Mucosa of descending colon (tissue), 3 donors: ENCODE results near the gene SDK1. TPM values are rescaled to one million over a fixed set of nuclear protein-coding genes. Genes with fewer than 3 reads are reported as not detected.

Experiments
- ATAC-seq: fragments of 200-7000 bp; cut with Tn5 transposase; one replicate; pipeline ENCODE4 v1.9.1; 2020; ENCODE audit warnings: mild to moderate bottlenecking, moderate library complexity
- DNase-seq, 3 donors: peaks; one replicate each; pipeline ENCODE4 v3.0.0-alpha.2; 2020
- H3K36me3 ChIP-seq: fragments of 200-600 bp; one replicate; pipeline ENCODE4 v1.8.0; 2021; ENCODE audit warnings: low read depth, mild to moderate bottlenecking
- H3K4me1 ChIP-seq: fragments of 200-600 bp; one replicate; pipeline ENCODE4 v1.8.0; 2021; ENCODE audit warnings: low read depth, mild to moderate bottlenecking
- H3K4me3 ChIP-seq: fragments of 200-600 bp; one replicate; pipeline ENCODE4 v1.8.0; 2021; ENCODE audit warnings: mild to moderate bottlenecking
- H3K9me3 ChIP-seq: fragments of 200-600 bp; one replicate; pipeline ENCODE4 v1.8.0; 2021; ENCODE audit warnings: mild to moderate bottlenecking
- intact Hi-C, 2 donors: fragments of 100-400 bp; cut with DNase I in 1 of 2; cut with micrococcal nuclease in 1 of 2; formaldehyde crosslinking; loops; one replicate each; pipeline versions ENCODE4 v1.11.0 to v1.11.1; 2022; cut with DNase I, micrococcal nuclease
- total RNA-seq, 3 donors: library from RNA; stranded (reverse); fragmentation: NEBNext Ultra II Directional in 2 of 3; extraction: Animal tissue kit (Norgen Biotek cat#: 25700) in 2 of 3; gene quantifications; one replicate each; pipeline versions ENCODE4 v1.2.1 to v1.2.4, GENCODE V29; 2021 to 2023
- TF ChIP-seq, protein P1 (sequence below): fragments of 200-600 bp; IDR thresholded peaks from one replicate; pipeline ENCODE4 v1.8.0; 2022; ENCODE audit warnings: antibody characterized with exemption, mild to moderate bottlenecking
- donor health status: DM: no; HTN: no; CAD: no; lungs with moderate emphysema.
- donor health status: DM: no; HTN: no; CAD: no.
- donor health status: DM: no; HTN: yes; CAD: no.

Gene SDK1
- total RNA-seq, 3 donors from 2014 or later = 2.7 to 20.2 (median 4.2) TPM

DNA sequence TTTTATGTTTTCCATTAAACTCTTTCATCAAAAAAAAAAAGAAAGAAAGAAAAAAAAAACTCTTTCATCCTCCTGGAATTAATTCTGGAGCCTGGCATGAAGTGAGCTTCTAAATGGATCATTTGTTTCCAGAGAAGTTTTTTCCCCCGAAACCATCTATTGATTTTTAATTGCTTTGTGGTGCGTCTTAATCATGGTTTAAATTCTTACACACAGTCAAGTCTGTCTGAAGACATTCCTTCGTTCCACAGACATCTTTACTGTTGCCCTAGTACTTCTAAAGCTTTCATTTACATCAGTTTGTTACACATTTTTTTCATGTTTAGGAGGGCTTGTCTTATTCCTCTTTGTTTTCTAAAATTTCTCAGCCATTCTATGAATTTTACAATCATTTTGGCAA lies 887.6 kb downstream of the SDK1 start:
- DNase-seq = no peak
- Histone ChIP-seq H3K4me1 (no peaks in the 10 kb centered on the region), H3K36me3 (no peaks in the 10 kb centered on the region), H3K4me3 (no peak overlapping the region), H3K9me3 (no peaks in the 10 kb centered on the region)
- TF ChIP-seq, protein P1, sequence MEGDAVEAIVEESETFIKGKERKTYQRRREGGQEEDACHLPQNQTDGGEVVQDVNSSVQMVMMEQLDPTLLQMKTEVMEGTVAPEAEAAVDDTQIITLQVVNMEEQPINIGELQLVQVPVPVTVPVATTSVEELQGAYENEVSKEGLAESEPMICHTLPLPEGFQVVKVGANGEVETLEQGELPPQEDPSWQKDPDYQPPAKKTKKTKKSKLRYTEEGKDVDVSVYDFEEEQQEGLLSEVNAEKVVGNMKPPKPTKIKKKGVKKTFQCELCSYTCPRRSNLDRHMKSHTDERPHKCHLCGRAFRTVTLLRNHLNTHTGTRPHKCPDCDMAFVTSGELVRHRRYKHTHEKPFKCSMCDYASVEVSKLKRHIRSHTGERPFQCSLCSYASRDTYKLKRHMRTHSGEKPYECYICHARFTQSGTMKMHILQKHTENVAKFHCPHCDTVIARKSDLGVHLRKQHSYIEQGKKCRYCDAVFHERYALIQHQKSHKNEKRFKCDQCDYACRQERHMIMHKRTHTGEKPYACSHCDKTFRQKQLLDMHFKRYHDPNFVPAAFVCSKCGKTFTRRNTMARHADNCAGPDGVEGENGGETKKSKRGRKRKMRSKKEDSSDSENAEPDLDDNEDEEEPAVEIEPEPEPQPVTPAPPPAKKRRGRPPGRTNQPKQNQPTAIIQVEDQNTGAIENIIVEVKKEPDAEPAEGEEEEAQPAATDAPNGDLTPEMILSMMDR = no peak
- intact Hi-C loops = no loop called here
- ATAC-seq = no peak

DNA sequence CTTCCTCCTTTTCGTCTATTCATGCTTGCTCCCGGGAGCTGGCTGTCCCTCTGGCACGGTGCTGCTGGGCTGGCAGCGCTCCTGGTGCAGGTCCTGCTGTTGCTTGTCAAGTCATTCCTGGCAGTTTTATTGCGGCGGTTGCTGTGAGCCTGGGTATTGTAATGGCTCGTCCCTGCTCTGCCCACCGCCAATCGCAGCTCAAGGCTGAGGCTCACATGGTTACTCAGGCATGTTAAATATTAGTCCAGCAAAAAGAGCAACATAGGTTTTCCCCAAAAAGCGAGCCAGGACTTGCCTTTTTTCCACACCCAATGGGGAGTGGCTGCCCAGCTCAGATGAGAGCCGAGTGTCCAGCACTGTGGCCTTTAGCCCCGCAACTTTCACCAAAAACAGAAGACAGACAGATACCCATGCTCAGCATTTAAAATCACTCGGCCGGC lies 888.1 kb downstream of the SDK1 start:
- peak; percentile 87 for ATAC-seq
- peak; percentile 71 to 82 (median 79) for DNase-seq
- intact Hi-C loops = no loop called here
- Histone ChIP-seq H3K4me1 (no peaks in the 10 kb centered on the region), H3K36me3 (no peaks in the 10 kb centered on the region), H3K9me3 (no peaks in the 10 kb centered on the region), H3K4me3 (no peak overlapping the region)
- TF ChIP-seq, protein P1 = no peak

DNA sequence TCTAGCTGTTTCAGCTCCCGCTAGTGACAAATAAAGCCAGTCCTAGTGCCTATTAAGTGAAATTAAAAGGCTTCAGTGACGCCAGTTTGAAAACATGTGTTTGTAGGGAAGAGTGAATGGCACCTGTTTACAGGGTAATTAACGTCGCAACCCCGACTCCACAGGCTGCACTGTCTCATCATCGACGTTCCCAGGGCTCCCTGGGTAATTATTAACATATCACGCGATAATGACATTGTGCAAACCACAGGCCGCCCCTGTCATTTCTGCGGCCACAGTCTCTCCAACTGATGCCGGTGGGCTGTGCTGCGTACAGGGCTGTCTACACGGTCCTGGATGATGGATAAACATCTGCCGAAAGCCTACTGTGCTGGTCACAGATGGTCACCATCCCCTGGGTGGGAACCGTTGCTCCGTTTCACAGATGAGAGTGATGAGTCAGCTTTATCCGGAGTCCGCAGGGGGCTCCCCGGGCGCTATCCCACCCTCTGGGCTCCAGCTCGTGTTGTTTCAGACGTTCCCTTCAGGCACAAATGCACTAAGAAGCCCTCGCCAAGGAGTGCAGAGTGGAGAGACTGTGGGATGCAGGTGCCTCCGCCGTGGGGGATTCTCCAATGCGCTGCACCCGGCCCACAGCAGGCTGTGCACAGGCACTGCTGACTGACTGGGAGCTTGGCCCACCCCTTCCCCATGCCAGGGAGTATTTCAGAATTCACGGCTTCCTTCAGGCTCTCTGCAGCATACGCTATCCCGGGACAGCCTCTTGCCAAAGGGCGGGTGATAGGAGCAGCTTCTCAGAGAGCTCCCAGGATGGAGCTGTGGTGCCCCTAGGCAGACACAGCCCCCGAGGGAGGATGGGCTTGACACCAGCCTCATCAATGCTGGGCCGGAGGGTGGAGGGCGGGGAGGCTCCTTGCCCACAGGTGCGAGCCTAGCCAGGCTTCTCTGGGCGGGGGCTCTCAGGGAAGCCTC lies 889.2 kb downstream of the SDK1 start:
- TF ChIP-seq, protein P1 = no peak
- H3K4me3 ChIP-seq = no peak overlapping the region
- H3K4me1 ChIP-seq = no peaks in the 10 kb centered on the region
- no peaks in the 10 kb centered on the region for H3K36me3 ChIP-seq
- peak; percentile 23 for ATAC-seq
- intact Hi-C loops = no loop called here
- peak in 1 of 3 donors; percentile 25 for DNase-seq
- no peaks in the 10 kb centered on the region for H3K9me3 ChIP-seq

DNA sequence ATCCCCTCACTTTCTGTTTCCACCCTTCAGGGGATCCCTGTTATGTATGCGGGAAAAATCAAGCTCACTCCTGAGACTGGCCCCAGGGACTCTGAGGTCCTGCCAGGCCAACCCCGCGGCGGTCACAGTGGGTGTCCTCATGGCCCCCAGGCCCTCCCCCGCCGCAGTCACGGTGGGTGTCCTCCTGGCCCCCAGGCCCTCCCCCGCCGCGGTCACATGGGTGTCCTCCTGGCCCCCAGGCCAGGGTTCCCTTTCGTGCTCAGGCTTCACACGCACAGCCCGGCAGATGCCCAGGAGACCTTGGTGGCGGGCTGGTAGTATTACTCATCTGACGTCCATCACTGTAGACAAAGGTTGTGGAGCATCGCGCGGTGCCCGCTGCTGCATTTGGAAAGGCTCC lies 890.0 kb downstream of the SDK1 start:
- DNase-seq (no peak), ATAC-seq (no peak)
- intact Hi-C loops = no loop called here
- TF ChIP-seq, protein P1 = no peak
- H3K9me3 ChIP-seq = no peaks in the 10 kb centered on the region
- H3K4me3 ChIP-seq = no peak overlapping the region
- H3K4me1 ChIP-seq = no peaks in the 10 kb centered on the region
- no peaks in the 10 kb centered on the region for H3K36me3 ChIP-seq

DNA sequence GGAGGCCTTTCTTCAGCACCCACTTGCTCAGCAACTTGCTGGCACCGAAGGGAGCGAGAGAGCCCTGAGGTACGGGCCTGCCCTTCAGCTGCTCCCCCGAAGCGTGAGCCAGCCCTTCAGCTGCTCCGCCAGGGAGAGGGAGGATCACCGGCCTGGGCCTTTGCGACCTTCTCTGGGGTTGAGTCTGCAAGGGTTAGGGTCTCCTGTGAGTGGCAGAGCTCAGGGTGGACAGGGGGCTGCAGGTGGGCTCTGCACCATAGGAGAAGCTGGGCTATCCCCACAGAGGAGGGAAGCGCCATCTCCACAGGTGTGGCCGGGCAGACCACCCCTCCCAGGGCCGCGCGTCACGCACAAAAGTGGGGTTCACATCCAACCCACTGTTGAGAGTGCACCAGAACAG lies 890.5 kb downstream of the SDK1 start:
- intact Hi-C loops = no loop called here
- ATAC-seq = no peak

More for the DNA sequence above, 890.5 kb downstream of the SDK1 start:
- no peak overlapping the region for H3K4me3 ChIP-seq
- no peaks in the 10 kb centered on the region for H3K36me3 ChIP-seq
- H3K4me1 ChIP-seq = no peaks in the 10 kb centered on the region
- TF ChIP-seq, protein P1 = no peak
- no peaks in the 10 kb centered on the region for H3K9me3 ChIP-seq
- peak in 1 of 3 donors; percentile 37 for DNase-seq
